Loucy (cell line): Measurements from ENCODE around the gene LRRC71.

ENCODE experiments used
- H2AFZ ChIP-seq: fragments of 200-600 bp; sonication (generic); 2 replicates; pipeline ENCODE4 v1.6.0; 2016; ENCODE audit warnings: antibody characterized with exemption, mild to moderate bottlenecking, low read length, moderate library complexity
- H3F3A ChIP-seq: fragments of 200-600 bp; 2 replicates; pipeline ENCODE4 v1.6.0; 2016; ENCODE audit warnings: antibody characterized with exemption, low read depth, mild to moderate bottlenecking
- H3K27me3 ChIP-seq: fragments of 200-600 bp; sonication (generic); 2 replicates; pipeline ENCODE4 v1.6.1; 2014; ENCODE audit warnings: low read length, mild to moderate bottlenecking; ENCODE audit not compliant: insufficient read depth, poor library complexity, severe bottlenecking
- H3K36me3 ChIP-seq: fragments of 200-600 bp; sonication (generic); 2 replicates; pipeline ENCODE4 v1.6.1; 2016; ENCODE audit warnings: low read length; ENCODE audit not compliant: insufficient read depth
- H3K4me1 ChIP-seq: fragments of 200-600 bp; sonication (generic); 2 replicates; pipeline ENCODE4 v1.5.1; 2014; ENCODE audit warnings: low read length, mild to moderate bottlenecking; ENCODE audit not compliant: insufficient read depth, poor library complexity, severe bottlenecking
- H3K4me2 ChIP-seq: fragments of 200-600 bp; sonication (generic); 2 replicates; pipeline ENCODE4 v1.6.0; 2014; ENCODE audit warnings: antibody characterized with exemption, low read length, low read depth, mild to moderate bottlenecking; ENCODE audit not compliant: poor library complexity, severe bottlenecking
- H3K4me3 ChIP-seq: fragments of 200-600 bp; sonication (generic); 2 replicates; pipeline ENCODE4 v1.5.1; 2014; ENCODE audit warnings: low read length, mild to moderate bottlenecking, mixed read lengths; ENCODE audit not compliant: poor library complexity, severe bottlenecking
- H3K79me2 ChIP-seq: fragments of 200-600 bp; sonication (generic); 2 replicates; pipeline ENCODE4 v1.6.1; 2014; ENCODE audit warnings: low read length; ENCODE audit not compliant: insufficient read depth
- H3K9ac ChIP-seq: fragments of 200-600 bp; sonication (generic); 2 replicates; pipeline ENCODE4 v1.6.0; 2014; ENCODE audit warnings: mild to moderate bottlenecking, low read depth, low read length, moderate library complexity; ENCODE audit not compliant: poor library complexity, severe bottlenecking
- H3K9me2 ChIP-seq: fragments of 200-600 bp; sonication (generic); replicated peaks from 2 replicates; pipeline ENCODE4 v1.6.1; 2016; ENCODE audit warnings: low read depth, low read length, mixed read lengths
- H3K9me3 ChIP-seq: fragments of 200-600 bp; sonication (generic); 2 replicates; pipeline ENCODE4 v1.6.1; 2014; ENCODE audit warnings: mild to moderate bottlenecking, antibody characterized with exemption, low read length, low read depth; ENCODE audit not compliant: insufficient read depth
- H4K20me1 ChIP-seq: fragments of 200-600 bp; sonication (generic); 2 replicates; pipeline ENCODE4 v1.6.0; 2014; ENCODE audit warnings: antibody characterized with exemption, low read length, mild to moderate bottlenecking; ENCODE audit not compliant: insufficient read depth, poor library complexity, severe bottlenecking
- CTCF ChIP-seq: fragments of 200-600 bp; sonication (generic); conservative IDR thresholded peaks from 2 replicates; pipeline ENCODE4 v1.5.1; 2014; ENCODE audit warnings: mild to moderate bottlenecking, antibody characterized with exemption, low read length
- EZH2phosphoT487 ChIP-seq: fragments of 200-600 bp; IDR thresholded peaks from 2 replicates; pipeline ENCODE4 v1.6.1; 2018; ENCODE audit warnings: antibody characterized with exemption, mild to moderate bottlenecking, moderate library complexity, borderline replicate concordance

LRRC71 gene

GRCh38 chr1:156936721-156937220 is 16.3 kb downstream of the LRRC71 start:
- Histone ChIP-seq H3K9me2 (no peaks in the 10 kb centered on the region), H3K36me3 (no peaks in the 10 kb centered on the region), H4K20me1 (no peaks in the 10 kb centered on the region), H3K27me3 (no peaks in the 10 kb centered on the region), H2AFZ (no peak overlapping the region), H3K4me3 (no peak overlapping the region), H3K4me1 (no peaks in the 10 kb centered on the region), H3K9ac (no peak overlapping the region), H3F3A (no peaks in the 10 kb centered on the region), H3K9me3 (no peaks in the 10 kb centered on the region), H3K79me2 (no peaks in the 10 kb centered on the region), H3K4me2 (no peak overlapping the region)
- no peak for TF ChIP-seq CTCF
- no peak for TF ChIP-seq EZH2phosphoT487

- Histone ChIP-seq H3K9me3 (no peaks in the 10 kb centered on the region), H3K4me2 (no peak overlapping the region), H3K36me3 (no peaks in the 10 kb centered on the region), H3K9me2 (no peaks in the 10 kb centered on the region), H3K4me1 (no peaks in the 10 kb centered on the region), H3K27me3 (no peaks in the 10 kb centered on the region), H3K9ac (no peak overlapping the region), H3F3A (no peaks in the 10 kb centered on the region), H2AFZ (no peak overlapping the region), H3K79me2 (no peaks in the 10 kb centered on the region), H4K20me1 (no peaks in the 10 kb centered on the region), H3K4me3 (no peak overlapping the region)
- TF ChIP-seq EZH2phosphoT487 (no peak), CTCF (no peak)
Observed at GRCh38 chr1:156937883-156938282, 17.5 kb downstream of the LRRC71 start.

GRCh38 chr1:156938813-156939212 is 18.4 kb downstream of the LRRC71 start:
- Histone ChIP-seq H3K9me3 (no peaks in the 10 kb centered on the region), H3F3A (no peaks in the 10 kb centered on the region), H2AFZ (no peak overlapping the region), H3K4me2 (no peak overlapping the region), H3K79me2 (no peaks in the 10 kb centered on the region), H3K9me2 (no peaks in the 10 kb centered on the region), H3K4me3 (no peak overlapping the region), H3K36me3 (no peaks in the 10 kb centered on the region), H4K20me1 (no peaks in the 10 kb centered on the region), H3K9ac (no peak overlapping the region), H3K27me3 (no peaks in the 10 kb centered on the region), H3K4me1 (no peaks in the 10 kb centered on the region)
- no peak for TF ChIP-seq EZH2phosphoT487
- TF ChIP-seq CTCF: no peak
